Testis (tissue), 2 donors: ENCODE measurements around the gene KDM7A.

Source experiments
- POLR2A ChIP-seq: fragments of 450-650 bp; IDR thresholded peaks from one replicate; pipeline ENCODE4 v1.6.1; 2017; ENCODE audit warnings: antibody characterized with exemption, mild to moderate bottlenecking, moderate library complexity
- TF ChIP-seq, protein P1 (sequence below), 3 experiments: fragments of 450-650 bp in 2 of 3; fragments of 200-600 bp in 1 of 3; sonication (generic) in 1 of 3; IDR thresholded peaks; one replicate each; pipeline ENCODE4 v1.5.1; 2016 to 2019; ENCODE audit warnings: antibody characterized with exemption in 3 of 3, mild to moderate bottlenecking in 2 of 3, moderate library complexity in 1 of 3

GRCh38 chr7:140179339-140179738 is 2.6 kb upstream of the KDM7A start:
- no peak for TF ChIP-seq POLR2A
- TF ChIP-seq, protein P1, sequence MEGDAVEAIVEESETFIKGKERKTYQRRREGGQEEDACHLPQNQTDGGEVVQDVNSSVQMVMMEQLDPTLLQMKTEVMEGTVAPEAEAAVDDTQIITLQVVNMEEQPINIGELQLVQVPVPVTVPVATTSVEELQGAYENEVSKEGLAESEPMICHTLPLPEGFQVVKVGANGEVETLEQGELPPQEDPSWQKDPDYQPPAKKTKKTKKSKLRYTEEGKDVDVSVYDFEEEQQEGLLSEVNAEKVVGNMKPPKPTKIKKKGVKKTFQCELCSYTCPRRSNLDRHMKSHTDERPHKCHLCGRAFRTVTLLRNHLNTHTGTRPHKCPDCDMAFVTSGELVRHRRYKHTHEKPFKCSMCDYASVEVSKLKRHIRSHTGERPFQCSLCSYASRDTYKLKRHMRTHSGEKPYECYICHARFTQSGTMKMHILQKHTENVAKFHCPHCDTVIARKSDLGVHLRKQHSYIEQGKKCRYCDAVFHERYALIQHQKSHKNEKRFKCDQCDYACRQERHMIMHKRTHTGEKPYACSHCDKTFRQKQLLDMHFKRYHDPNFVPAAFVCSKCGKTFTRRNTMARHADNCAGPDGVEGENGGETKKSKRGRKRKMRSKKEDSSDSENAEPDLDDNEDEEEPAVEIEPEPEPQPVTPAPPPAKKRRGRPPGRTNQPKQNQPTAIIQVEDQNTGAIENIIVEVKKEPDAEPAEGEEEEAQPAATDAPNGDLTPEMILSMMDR (IDR thresholded peaks at IDR 0.05) = no peak
